Activated T-helper 9 cell treated with anti-CD3 and anti-CD28 coated beads, Interleukin-2, amount 50 U/mL, for 16 hours (primary cell): ENCODE measurements around the gene ZCCHC17.

ENCODE experiments used
- DNase-seq: peaks from one replicate; pipeline ENCODE4 v3.0.0-alpha.2; 2020; ENCODE audit warnings: low read depth

The ZCCHC17 gene

GRCh38 chr1:31306278-31306677 lies 9.4 kb downstream of the ZCCHC17 start:
- no peak for DNase-seq

GRCh38 chr1:31308036-31308435 lies 11.2 kb downstream of the ZCCHC17 start:
- no peak for DNase-seq

- DNase-seq = no peak
Measured at GRCh38 chr1:31310198-31310597, 13.4 kb downstream of the ZCCHC17 start.

DNA sequence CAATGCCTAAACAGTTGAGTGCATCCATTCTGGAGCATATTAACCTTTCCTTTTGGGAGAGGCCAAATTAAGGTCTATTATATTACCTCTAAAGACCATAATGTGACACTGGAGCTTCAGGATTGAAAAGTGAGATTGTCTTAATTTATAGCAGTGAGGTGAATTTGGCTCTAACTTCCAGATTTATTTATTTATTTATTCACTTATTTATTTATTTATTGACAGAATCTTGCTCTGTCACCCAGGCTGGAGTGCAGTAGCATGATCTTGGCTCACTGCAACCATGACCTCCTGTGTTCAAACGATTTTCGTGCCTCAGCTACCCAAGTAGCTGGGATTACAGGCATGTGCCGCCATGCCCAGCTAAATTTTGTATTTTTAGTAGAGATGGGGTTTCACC lies 19.1 kb downstream of the ZCCHC17 start:
- no peak for DNase-seq

- no peak for DNase-seq
Measured at GRCh38 chr1:31318146-31318545, 21.3 kb downstream of the ZCCHC17 start.

- DNase-seq = no peak
Measured at GRCh38 chr1:31324093-31324492, 27.3 kb downstream of the ZCCHC17 start.

- DNase-seq = no peak
Measured at GRCh38 chr1:31324992-31325391, 28.2 kb downstream of the ZCCHC17 start.

DNA sequence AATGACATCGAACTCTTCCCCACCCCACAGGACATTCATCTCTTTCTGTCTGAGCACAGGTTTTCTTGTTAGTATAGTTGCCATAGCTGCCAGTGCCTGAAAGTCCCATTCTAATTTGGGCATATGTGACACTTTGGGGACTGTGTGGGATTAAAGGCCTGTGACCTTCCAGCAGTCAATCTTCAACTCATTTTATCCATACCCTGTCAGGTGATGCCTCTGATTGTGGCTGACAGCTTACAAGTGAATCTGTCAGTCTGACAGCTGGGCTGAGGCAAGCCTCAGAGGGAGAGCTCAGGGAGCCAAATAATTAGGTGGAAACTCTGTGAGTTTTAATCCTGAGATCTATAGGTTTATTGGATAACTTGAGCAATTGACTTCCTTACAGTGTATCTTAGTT lies 29.6 kb downstream of the ZCCHC17 start:
- no peak for DNase-seq

GRCh38 chr1:31327381-31327780 lies 30.5 kb downstream of the ZCCHC17 start:
- no peak for DNase-seq

DNA sequence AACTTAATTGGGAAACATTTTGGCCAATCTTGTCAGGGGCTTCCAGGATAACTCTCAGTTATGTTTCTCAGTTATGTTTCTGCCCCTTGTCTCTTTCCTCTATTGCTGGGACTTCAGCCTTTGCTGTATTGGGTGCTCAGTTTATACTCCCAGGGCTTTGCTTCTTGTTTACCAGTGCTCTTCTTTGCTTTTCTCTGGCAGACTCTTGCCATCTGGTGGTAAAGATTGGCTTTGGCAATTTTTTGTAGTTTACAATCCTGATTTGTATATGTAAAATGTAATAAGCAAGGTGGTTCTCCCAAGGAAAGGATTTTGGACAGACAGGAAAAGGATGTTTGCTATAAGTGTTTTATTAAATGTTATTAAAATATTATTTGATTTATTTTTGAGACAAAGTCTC lies 38.2 kb downstream of the ZCCHC17 start:
- no peak for DNase-seq

- no peak for DNase-seq
Measured at GRCh38 chr1:31336687-31337467, 40.0 kb downstream of the ZCCHC17 start.

DNA sequence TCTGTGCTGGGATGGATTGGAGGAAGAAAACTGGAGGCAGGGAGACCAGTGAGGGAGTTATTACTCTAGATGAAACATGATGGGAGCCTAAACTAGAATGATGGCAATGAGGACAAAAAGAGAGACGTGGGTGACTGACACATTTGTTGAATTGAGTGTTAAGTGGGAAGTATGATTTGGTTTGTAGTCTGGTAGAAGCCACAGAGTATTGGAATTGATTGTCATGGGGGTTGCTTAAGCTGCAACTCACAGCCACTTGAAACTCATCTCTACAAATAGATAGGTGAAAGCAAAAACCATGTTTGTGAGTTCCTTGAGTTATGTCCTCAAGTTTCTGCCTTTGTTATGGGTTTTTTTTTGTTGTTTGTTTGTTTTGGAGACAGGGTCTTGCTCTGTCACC lies 47.7 kb downstream of the ZCCHC17 start:
- DNase-seq = no peak

- DNase-seq = no peak
Measured at GRCh38 chr1:31345635-31346034, 48.8 kb downstream of the ZCCHC17 start.

DNA sequence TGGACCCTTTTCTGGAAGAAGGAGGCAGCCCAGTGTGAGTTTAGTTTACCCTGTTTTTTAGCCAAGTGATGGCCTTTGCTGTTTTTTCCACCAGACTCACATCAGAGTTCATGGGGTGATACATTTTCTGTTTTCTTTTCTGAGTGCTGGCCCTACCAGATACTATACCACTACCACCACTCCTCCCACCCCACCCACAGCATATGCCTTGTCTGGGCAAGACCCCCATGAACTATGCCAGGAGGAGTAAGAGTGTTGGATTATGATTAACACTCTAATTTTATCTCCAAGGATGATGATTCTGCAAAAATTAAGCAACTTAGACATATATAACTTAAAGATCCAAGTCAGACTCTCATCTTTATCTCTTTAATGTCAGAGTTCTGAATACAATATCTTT lies 50.0 kb downstream of the ZCCHC17 start:
- DNase-seq = no peak

GRCh38 chr1:31348449-31348848 lies 51.6 kb downstream of the ZCCHC17 start:
- DNase-seq = no peak

DNA sequence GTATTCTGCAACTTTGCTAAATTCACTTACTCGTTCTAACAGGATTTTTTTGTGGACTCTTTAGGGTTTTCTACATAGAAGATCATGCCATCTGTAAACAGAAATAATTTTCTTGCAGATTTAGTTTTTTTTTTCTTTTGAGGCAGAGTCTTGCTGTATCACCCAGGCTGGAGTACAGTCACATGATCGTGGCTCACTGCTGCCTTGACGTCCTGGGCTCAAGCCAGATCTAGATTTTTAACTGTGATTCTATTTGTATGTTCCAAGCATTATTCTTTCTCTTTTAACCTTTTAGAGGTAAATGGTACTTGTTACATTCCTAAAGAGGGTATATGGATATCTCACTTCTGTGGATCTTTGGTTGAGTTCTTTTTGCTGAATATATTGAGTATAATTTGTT lies 57.5 kb downstream of the ZCCHC17 start:
- DNase-seq = no peak

- no peak for DNase-seq
Measured at GRCh38 chr1:31356427-31356826, 59.6 kb downstream of the ZCCHC17 start.

DNA sequence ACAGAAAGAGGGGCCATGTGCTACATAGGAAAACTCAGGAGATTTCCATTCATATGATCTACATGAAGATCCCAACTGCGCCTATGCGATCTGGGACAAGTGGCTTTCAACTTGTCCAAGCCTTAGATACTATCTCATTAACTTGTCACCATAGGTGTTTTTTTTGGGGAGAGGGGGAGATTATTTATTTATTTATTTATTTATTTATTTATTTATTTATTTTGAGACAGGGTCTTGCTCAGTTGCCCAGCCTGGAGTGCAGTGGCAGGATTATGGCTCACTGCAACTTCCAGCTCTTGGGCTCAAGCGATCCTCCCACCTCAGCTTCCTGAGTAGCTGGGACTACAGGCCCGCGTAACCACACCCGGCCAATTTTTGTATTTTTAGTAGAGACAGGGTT lies 64.8 kb downstream of the ZCCHC17 start:
- no peak for DNase-seq

- DNase-seq = no peak
Measured at GRCh38 chr1:31362032-31362431, 65.2 kb downstream of the ZCCHC17 start.

- DNase-seq = no peak
Measured at GRCh38 chr1:31364561-31365250, 67.9 kb downstream of the ZCCHC17 start.

- DNase-seq = no peak
Measured at GRCh38 chr1:31366796-31367195, 70.0 kb downstream of the ZCCHC17 start.

DNA sequence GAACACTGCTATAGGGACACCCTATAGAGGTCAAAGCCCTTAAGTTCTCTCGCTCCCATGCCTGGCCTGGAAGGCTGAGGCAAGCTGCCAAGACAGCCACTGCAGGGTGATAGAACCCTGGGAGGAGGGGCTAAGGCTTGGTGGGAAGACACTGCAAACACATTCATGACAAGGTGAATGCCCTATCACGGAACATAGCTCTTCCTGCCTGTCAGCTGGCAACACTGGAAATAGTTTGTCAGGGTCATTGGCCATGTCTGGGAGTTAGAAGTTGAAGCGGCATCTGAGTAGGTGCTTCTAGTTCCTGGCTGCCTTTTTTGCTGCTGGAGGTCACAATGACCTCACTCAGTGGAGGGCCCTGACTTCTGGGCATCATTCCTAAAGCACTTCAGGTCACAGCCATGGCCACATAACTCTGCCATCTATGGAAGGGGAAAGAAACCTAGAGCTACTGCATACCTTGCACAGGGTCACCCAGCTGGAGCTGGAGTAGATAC lies 71.8 kb downstream of the ZCCHC17 start:
- DNase-seq = no peak

GRCh38 chr1:31370021-31370420 lies 73.2 kb downstream of the ZCCHC17 start:
- DNase-seq = no peak

- no peak for DNase-seq
Measured at GRCh38 chr1:31370565-31370964, 73.7 kb downstream of the ZCCHC17 start.
